GM11168 (cell line): ENCODE measurements around the gene AOPEP.

Experiments
- in situ Hi-C: fragments of 300-500 bp; cut with MboI; formaldehyde crosslinking; loops from one replicate; pipeline ENCODE4 v1.12.0; 2022; ENCODE audit warnings: low sequenced_read_pairs; ENCODE audit not compliant: unreplicated experiment

The AOPEP gene

DNA sequence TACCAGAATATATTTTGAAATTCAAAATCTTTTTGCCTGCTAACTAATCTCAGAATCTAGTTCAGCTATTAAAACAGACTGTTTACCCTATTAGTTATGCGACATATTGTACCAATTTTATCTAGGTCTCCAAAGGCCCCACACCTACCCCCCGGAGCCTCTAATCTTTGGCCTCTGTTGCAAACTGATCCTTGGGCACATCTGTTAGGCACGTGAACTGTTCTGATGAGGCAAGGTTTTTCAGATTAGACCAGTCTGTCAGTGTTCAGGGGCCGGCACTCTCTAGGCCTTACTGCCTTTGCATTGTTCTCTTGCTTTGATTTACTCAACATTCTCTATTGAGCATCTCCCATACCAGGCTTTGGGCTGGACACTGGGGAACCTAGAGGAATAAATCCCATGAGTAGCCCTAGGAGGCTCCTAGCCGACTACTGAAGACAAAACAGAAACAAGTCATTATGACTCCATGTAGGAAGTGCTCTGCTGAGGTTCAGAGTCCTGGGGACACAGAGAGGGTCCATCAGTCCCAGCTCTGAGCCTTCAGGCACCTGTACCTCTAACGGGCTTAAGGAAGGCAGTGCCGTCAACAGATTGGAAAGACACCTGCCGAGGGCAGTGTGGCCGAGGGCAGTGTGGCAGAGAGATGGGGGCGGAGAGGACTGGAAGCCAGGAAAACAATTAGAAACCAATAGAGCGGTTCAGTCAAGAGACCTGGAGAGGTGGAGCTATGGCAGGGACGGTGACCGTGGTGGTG is 245.1 kb downstream of the AOPEP start:
- in situ Hi-C loops = no loop called here

DNA sequence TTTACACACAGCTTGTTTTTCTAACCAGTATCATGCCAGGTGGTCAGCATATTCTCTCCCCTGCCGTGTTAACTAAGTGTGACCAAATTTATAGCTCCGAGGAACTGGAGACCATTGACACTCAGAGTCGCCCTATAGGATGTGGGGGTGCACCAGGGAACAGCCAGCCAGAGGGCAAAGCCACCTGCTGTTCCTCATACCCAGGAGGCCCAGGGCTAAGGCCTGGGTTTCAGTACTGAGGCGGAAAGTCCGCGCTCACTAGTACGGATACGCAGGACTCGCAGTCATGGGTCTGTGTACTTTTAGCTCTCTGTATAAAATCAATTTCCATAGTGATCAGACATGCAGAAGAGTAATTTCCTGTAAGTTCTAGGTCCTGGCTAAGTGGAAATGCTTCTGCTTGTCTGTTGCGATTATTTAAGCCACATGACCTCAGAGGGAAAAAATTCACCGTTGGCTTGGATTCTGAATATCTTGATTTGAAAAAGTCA is 247.0 kb downstream of the AOPEP start:
- in situ Hi-C loops = no loop called here

- in situ Hi-C loops = no loop called here
These were observed 247.8 kb downstream of the AOPEP start for GRCh38 chr9:94974154-94974879.

- in situ Hi-C loops = no loop called here
These were observed 249.0 kb downstream of the AOPEP start for GRCh38 chr9:94975480-94975879.

DNA sequence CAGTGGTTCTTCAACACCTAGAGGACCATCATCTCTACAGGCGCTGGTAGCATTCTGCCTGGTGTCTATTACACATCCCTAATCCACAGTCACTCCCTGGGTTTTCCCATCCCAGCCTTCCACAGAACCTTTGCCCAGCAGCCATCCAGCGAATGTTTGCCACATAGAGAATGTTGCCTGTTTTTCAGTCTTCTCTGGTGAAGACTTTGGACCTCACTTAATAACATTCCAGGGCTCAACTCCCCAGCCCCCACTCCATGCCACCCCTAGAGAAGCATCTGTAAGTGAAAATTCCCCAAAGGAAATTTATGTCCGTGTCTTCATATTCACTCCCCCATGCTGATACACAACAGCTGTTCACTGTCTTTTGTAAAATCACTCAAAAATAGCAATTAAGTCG is 249.6 kb downstream of the AOPEP start:
- in situ Hi-C loops = no loop called here

DNA sequence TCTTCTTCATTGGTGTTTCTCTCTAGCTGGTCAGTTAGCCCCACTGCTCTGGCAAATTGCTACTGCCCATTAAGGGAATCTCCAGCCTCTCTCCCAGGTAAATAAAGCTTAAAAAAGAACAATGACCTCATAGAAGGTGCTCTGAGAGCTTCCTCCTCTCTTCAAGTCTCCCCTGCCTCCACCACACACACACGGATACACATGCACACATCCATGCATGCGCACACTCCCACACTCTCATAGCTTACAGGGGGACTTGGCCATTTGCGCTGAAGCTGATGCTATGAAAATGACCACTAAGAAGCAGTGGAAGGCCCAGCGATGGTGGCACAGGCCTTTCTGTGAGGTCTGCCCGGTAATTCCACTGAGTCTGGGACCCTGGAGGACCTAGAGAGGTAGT is 250.9 kb downstream of the AOPEP start:
- in situ Hi-C loops = no loop called here

DNA sequence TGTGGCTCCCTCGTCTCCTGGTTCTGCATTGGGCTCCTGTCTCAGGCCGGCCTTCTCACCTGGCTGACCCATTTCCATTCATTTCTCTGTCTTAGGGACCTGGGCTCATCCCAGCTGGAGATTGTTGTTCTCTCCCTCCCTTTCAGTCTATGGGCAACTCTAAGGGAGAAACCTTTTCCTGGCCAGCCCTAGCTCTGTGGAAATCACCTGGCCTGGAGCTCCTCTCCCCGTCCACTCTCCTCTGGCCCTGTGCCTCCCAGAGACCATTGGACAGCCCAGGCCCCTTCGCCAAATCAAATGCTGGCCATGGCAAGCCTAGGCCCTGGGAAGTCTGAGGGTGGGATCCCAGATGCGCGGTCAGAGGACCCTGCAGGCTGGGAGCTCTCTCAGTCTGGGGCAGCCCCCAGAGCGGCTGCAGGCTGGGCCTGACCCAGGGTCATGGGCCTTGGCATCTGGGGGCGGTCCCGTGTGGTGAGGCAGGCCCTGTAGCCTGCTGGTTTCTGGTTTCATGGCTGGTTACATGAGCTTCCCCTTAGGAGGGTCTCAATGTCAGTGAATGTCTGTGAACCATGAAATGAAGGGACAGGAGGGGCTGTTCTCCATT is 253.5 kb downstream of the AOPEP start:
- in situ Hi-C loops = no loop called here

GRCh38 chr9:94980947-94981722 is 254.6 kb downstream of the AOPEP start:
- in situ Hi-C loops = no loop called here

- in situ Hi-C loops = no loop called here
These were observed 255.2 kb downstream of the AOPEP start for GRCh38 chr9:94981723-94982090.

GRCh38 chr9:94982211-94982610 is 255.7 kb downstream of the AOPEP start:
- in situ Hi-C loops = no loop called here

GRCh38 chr9:94983552-94983951 is 257.1 kb downstream of the AOPEP start:
- in situ Hi-C loops = no loop called here

DNA sequence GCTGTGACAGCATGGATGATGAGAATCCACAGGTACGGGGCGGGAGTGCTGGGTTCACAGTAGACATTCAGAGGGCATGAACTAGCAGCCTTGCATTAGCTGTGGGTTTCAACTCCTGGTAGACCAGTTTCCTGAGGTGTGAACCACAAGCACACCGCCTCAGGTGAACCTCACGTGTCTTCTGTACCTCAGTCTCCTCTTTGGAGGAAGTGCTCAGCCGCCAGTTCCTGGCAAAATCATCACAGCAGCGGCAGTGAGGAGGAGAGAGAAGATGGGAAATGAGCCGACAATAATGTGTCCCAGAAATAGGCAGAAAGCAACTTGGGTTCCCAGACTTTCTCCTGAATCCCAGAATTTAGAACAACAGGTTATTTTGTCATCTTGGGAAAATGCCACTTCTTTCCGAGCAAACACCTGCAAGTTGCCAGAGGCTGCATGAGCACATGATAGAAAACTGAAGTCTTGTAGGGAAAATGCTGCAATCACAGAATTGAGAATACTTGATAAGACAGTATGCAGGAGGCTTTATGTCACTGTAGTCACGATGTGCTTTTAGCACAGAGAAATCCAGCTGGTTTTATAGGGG is 258.5 kb downstream of the AOPEP start:
- in situ Hi-C loops = no loop called here

GRCh38 chr9:94985649-94986048 is 259.1 kb downstream of the AOPEP start:
- in situ Hi-C loops = no loop called here

DNA sequence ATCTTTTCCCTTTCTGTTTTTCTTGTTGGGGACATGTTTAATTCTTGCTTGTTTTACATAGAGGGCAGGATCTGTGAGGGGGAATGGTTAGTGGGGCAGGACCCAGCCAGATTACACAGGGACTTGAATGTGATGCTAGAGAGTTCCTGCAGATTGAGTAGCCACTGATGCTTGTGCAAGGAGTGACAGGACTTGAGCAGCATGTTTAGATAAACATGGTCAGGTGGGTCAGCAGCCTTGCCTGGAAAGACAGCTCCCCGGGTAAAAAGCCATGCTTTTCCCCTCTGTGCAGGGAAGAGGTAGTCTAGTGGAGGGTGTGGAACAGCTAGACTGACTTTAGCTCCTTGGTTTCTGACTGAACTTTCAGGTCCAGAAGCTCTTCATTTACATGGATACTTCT is 261.2 kb downstream of the AOPEP start:
- in situ Hi-C loops = no loop called here

DNA sequence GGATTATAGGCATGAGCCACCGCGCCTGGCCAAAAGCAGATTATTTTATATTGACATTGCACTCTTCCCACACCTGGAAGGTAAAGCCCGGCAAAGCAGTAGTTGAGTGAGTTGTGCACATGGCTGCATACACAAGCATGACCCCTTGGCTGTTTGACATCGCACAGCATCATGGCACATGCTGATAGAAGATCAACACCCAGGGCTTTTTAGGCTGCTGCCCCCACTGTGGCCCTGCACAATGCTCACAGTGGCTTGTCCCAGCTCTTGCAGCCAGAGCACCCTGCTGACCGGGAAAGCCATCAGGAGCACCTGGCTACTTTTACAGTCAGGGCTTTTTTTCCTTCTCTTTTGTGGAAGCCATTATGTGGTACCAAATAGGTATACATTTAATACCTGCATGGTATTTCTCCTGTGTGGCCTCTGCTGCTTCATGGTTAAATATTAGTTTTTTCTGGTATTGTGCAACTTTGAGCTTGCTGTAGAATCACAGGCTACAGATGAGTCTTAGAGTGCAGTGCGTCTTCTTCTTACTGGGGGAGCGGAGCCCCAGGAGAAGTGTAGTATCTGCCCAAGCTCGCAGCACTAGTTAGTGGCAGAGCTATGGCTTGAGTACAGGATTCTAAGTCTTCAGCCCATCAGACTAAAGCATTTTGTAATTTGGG is 264.5 kb downstream of the AOPEP start:
- in situ Hi-C loops = no loop called here

GRCh38 chr9:94991961-94992907 is 265.7 kb downstream of the AOPEP start:
- in situ Hi-C loops = no loop called here

DNA sequence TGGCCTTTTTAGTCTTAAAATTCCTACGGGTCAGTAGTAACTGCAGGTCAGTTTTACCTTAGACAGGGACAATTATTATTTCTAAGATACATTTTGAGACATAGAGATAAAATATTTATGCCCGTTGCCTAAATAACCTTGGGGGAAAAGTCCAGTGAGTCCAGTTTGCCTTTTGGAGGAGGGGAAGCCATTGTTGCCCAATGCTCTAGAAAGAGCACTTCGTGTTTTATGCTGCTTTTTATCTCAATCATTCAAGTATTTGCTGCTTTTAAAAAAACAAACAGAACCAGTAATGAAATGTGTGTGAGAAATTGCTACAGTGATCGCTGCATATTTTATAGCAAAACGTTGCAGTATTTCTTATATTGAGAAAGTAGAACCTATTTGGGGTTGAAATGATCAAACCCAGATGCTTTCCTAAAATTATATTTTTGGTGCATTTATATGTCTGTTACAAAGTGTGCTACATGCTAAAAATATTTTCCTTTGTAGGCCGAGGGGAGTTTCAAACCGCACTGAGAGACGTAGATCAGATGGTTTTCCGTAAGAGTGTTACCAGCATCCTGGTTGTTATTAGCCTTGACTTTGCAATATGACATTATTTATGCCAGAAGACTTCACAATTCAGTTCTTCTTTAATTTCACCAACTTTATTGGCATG is 266.8 kb downstream of the AOPEP start:
- in situ Hi-C loops = no loop called here

DNA sequence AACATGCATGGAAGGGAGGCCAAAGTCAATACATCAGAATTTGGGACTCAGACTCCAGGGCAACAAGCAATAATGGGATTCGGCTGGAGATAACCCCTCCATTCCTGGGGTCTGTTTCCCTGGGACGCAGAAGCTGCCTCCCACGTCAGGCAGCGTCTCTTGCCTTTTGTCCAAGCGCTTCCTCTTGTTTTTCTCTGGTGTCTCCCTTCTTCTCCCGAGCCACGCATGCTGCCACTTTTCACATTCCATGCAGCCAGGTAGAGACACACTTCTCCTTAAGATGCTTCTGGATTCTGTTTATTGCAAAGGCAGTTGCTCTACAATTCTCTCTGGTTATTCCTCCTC is 267.3 kb downstream of the AOPEP start:
- in situ Hi-C loops = no loop called here
